ENCODE results near the gene PICALM.
A peak's percentile ranks its signal among the peaks of the same experiment; 100 is the strongest.
"Not testable (repeated sequence)": the region's sequence is repeated elsewhere in the genome, so short reads cannot be mapped to it uniquely, and the experiment has no call there.

PICALM gene

DNA sequence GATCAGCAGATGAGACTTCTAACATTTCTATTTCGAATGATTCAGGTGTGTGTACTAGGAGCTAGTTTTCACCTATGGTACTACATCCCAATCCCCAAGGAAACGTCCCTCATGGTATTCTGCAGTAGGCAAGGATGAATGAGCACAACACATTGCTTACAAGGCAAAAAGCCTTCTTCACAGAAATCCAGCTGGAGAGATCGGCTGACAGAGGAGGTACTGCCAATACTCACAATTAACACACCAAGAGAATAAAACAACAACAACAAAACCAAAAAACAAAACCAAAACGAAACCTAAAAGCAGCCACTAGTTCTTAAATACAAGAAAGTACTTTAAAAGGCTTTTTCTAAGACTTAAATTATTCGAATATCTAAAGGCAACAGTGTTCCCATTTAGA is 101.4 kb downstream of the PICALM start:
- DNase-seq, result no peak

DNA sequence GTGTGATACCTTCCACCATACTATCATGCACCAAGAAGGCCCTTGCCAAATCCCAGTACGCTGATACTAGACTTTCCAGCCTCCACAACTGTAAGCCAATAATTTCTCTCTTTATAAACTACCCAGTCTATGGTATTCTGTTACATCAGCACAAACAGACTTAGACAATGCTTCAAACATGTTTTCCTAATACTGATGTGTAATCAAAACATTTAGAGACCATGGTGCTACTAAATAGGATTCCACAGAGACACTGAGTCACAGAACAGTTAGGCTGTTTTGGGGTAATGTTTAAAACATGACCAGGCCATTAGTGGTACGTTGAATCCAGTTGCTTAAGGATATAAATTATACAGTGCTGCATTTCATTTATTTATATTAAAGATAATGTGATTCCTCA is 103.7 kb downstream of the PICALM start:
- no peak for DNase-seq

DNA sequence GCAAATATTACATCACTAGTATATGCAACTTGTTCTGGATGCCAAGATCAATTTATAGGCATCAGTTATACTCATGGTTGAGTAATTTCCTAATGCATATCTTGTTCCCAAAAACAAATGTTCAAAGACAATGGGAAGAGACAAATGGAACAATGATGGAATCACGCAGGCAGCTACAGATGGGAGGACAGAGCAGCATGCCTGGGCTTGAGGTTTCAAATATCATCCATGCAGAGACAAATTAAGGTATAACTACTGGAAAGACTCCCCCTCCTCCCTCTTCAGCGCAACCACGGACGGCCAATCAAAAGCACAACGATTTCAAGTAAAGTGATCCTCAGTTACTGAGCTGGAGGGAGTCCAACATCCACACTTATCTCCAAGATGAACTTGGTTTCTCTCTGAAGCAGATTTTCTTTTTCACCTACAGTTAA is 106.9 kb downstream of the PICALM start:
- DNase-seq, result no peak

DNA sequence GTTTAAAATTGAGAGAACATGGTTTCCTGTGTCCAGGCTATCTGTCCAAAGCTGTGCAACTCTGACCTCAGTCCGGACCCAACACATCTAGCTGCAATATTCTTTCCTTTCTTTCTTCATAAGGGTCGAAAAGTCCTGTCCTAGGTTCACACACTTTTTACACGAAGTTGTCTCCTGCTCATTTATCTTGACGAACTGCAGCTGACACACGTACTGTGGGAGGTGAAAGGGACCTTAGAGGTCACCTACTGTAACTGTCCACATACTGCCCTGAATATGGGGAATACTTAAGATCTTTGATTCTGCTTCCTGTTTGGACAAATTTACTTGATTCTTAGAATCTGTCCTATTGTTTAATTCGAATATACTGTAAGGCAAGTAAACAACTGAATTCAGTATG is 107.8 kb downstream of the PICALM start:
- DNase-seq, result no peak

DNA sequence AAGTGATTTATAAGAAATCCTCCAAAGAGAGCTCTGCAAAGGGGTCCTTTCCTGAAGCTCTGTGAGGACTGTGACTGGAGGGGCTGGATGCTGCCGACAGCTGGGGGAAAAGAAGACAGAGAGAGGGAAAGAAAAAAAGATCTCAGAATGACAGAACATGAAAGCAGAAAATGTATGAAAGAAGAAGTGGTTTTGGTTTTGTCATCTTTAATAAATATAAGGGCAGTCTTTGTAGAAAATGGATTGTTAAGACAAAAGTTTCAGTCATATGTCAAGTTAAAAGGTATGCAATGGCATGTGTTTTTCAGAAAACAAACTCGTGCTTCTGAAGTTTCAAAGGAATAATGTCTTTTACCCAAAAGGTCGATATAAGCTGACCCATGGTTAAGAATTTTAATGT is 108.2 kb downstream of the PICALM start:
- no peak for DNase-seq

- no peak for DNase-seq
Measured at GRCh38 chr11:85955531-85955930, 113.4 kb downstream of the PICALM start.

DNA sequence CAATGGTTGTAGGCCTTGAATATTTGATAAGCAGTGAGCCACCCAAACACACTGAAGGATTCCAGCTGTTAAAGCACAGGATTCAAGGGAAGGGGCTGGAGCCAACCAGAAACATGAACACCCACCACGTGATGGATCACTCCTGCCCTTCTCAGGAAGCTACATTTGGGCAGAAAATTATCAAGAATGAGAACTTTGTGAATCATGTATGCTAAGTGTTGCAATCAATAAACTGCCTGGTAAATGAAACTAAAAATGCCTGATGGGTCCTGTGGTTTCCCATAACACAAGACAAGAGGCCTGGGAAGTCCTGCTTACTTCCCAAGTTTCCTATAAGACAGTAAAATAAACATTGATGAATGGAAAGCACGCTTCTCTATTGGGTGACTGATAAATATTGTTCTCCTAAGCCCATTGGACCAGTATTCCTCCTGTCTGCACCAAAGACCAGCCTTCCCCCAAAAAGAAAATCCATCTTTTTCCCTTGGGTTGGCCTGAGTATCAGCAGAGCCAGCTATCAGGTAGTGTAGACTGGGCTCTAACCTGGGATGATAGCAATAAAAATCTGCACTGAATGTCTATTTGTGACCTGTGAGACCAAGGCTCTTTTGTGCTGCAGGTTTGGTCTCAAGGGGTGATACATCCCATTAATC is 115.3 kb downstream of the PICALM start:
- no peak for DNase-seq

GRCh38 chr11:85952108-85952485 is 116.8 kb downstream of the PICALM start:
- not testable (repeated sequence) for DNase-seq

- DNase-seq, result no peak
Measured at GRCh38 chr11:85951428-85952107, 117.3 kb downstream of the PICALM start.

DNA sequence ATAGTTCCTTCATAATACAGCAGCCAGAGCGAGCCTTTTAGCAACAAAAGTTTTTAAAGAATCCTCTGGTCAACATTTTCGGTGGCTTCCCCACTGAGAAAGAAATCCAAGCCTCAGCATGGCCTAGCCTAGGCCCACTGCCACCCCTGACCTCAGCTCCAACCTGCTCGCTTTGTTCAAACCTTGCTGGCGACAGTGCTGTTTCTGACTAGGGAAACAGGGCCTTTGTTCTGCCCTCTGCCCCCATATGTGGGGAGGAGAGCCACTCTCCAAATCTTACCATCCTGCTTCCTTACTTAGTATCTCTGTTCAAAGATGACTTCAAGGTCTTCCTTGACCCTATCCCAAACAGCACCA is 117.9 kb downstream of the PICALM start:
- no peak for DNase-seq

DNA sequence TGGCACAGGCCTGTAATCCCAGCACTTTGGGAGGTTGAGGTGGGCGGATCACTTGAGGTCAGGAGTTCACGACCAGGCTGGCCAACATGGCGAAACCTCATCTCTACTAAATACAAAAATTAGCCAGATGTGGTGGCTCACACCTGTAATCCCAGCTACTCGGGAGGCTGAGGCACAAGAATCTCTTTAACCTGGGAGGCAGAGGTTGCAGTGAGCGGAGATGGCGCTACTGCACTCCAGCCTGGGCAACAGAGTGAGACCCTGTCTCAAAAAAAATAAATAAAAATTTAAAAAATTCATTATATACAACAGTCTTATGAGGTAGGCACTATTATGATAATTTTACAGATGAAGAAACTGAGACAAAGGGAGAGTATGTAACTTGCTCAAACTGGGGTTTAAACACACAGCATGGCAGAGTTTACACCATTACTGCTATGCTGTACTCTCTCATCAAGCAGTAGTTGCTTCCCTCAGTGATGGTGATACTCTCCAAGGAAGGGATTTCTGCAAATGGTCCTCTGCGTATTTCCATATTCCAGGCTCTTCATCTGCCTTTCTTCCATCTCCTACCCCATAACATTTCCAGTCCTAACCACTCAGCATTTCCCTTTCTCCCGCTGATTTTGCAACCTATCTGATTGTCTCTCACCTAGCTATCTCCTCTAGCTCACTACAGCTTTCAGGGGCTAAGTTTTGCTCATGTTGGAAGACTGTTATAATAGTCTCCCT is 118.4 kb downstream of the PICALM start:
- no peak for DNase-seq

DNA sequence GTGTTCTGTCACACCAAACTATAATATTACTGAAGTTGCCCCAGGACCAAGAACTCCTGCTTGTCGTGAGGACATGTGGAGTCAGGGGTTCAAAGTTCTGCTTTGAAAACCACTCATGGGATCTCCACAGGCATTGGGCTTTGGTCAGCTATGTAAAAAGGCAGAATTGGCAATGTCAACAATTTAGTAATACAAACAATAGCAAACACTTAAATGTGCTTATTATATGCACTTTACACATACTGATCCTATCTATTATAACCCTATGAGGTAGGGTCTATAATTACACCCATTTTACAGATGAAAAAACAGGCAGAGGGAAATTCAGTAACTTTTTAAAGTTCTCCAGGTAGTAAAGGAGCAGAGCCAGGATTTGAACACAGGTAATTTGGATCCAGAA is 119.1 kb downstream of the PICALM start:
- DNase-seq, result no peak

DNA sequence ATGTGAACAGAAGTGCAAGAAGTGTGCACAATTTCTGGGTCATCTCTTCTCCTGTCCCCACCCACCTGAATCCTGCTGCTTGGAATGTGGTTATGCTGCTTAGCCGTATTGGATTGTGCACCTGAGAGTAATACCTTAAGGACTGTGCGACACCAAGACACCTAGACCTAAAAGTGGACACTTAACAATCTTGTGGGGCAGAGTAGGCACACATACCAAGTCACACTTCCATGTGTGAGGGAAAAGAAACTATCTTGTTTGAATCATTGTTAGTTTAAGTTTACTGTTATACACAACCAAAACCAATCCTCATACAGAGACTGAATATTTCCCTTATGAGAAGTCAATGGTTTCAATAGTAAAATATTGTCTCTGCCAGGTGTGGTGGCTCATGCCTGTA is 120.0 kb downstream of the PICALM start:
- no peak for DNase-seq

DNA sequence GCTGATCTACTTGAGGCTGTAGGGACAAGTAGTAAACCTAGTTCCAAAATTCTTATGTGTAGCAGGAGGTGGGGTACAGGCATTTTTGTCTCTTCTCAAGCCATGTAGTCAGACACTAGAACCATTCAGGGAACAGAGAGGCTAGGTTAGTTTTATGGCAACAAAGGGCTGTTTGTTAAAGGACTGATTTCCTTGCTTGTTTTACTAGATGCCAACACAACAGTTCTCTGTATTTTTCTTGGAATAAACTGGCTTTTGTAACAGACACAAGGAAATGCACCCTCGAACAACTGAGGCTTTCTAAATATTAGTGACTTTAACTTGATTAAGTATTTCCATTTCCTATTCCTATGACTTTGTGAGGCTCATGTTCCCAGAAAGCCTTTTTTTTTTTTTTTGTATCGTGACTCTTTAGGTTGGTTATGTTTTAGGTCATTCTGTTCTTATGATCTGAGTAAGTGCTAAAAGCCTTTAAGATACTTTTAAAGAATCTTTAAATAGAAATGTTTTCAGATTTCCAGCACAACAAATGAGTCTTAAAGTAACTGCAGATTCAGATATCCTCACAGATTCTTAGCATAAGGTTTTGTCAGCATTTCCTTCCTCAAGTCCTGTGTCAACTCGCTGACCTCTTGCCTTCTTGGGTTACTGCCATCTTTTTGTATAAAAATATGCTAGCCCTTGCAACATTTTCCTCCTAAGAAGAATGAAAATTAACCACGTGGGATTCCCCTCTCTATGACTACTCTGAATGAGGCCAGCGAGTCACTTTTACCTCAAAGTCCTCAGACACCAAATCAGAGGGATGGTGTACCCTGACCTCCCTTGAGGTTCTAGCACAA is 121.2 kb downstream of the PICALM start:
- DNase-seq, result no peak

DNA sequence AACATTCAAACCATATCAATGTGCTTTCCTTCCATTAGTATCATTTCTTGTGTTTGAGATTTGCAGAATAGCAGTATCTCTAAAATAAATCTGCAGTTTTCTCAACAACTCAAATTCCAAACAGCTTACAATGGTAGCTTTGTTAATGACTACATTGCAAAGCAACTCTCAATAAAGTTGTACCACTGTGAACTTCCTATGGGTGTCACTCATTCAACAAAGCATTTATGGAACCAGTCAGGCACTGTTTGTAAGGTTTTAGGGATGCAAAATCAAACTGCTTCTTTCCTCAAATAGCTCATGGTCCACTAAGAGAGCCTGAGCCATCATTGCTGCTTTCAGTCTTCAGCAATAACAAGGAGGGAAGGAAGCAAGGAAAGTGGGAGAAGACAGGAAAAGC is 122.7 kb downstream of the PICALM start:
- DNase-seq, result no peak

DNA sequence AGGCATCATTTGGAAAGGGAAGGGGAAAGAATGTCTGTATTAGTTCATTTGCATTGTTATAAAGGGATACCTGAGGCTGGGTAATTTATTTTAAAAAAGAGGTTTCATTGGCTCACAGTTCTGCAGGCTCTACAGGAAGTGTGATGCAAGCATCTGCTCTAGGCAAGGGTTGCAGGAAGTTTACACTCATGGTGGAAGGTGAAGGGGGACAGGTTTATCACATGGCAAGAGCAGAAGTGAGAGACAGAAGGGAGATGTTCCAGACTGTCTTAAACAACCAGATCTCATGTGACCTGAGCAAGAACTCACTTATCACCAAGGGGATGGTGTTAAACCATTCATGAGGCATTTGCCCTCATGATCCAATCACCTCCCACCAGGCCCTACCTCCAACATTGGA is 123.1 kb downstream of the PICALM start:
- DNase-seq, result no peak

GRCh38 chr11:85945296-85945695 is 123.6 kb downstream of the PICALM start:
- no peak for DNase-seq

DNA sequence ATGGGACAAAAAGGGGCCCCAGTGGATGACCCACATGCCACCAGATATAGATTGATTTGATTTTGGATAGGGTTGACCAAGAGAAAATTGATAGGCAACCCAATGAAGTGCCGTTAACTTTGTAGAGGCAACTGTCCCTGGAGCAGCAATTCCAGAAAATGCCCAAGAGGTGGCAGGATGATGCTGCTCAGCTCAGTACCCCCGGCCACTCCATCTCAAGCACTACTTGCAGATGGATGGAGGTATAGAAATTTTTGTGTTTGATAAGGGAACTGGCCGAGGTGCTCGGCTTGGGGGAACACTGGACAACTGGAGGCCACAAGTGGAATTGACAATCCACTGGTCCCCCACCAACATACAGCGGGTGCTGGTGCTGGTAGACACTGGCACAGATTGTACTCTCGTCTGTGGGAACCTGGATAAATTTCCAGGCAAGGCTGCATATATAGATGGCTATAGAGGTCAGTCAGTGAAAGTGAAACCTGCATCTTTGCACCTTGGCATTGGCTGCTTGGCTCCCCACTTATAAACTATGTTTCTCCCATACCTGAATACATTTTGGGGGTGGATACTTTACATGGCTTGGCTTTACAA is 127.4 kb downstream of the PICALM start:
- peak; percentile 43 for DNase-seq

- DNase-seq, result no peak
Measured at GRCh38 chr11:85939099-85940015, 129.5 kb downstream of the PICALM start.

GRCh38 chr11:85937835-85938234 is 131.0 kb downstream of the PICALM start:
- no peak for DNase-seq

DNA sequence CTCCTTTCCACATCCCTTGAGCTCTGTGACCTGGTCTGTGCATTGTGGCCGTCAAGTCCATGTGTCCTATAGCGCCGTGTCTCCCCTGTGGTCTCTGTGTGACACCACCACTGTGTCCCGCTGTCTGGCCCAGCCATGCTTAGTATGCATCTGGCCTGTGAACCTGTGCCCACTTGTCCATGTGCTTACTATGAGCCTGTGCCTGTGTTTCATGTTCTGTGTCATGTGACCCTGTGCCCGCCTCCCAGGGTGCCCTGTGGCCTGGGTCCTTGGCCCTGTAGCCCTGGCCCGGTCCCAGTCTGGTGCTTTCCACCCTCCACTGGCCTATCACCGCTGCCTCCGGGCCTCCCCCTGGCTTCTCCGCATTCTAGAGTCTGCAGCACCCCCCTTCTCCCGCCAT is 133.1 kb downstream of the PICALM start:
- no peak for DNase-seq

Data from GDM1 (cell line).